Stimulated activated CD4-positive, alpha-beta T cell treated with anti-CD3 and anti-CD28 coated beads, Interleukin-2, amount 100 ng/mL, for 4 hours (primary cell): ENCODE measurements around the gene PTPRA.

Source experiments
- DNase-seq: peaks from one replicate; pipeline ENCODE4 v3.0.0-alpha.2; 2020; ENCODE audit warnings: low read depth

Gene PTPRA

DNA sequence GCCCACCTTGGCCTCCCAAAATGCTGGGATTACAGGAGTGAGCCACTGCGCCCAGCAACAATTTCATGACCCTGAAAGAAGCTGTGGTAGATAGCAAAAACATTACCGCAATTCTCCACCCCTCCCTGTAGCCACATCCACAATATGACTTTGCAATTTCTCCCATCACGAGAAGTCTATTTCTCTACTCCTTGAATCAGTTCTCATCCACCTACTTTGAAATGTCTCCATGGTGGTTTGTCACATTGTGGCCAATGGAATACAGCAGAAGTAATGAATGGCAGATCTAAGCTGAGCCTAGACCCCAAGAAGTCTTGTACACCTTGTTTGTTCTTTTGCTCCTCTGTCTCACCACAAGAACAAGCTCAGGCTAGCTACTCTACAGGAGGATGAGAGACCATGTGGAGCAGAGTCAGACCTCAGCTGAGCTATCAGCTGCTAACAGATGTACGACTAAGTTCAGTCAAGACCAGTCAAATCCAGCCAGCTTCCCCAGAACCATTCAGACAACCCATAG is 204.4 kb downstream of the PTPRA start:
- DNase-seq = no peak

DNA sequence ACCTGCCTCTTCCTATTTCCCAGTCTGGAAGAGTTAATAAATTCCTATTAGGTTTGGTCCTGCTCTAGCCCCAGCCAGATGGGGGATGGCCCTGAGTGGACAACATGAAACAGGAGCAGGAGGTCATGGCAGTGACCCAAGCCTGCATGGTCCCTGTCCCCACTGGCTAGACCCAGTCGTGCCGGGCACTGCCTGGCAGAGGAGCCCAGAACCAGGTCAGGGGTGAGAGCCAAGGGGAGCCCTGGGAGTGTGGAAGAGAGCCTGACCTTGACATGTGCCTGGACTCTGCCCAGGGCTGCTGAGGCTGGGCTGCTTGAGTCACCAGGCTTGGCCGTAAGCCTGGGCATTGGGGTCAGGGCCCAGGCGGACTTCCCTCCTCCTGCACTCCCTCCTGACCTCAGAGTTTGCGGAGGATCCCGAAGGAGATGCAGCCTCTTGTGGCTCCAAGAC is 207.7 kb downstream of the PTPRA start:
- no peak for DNase-seq

DNA sequence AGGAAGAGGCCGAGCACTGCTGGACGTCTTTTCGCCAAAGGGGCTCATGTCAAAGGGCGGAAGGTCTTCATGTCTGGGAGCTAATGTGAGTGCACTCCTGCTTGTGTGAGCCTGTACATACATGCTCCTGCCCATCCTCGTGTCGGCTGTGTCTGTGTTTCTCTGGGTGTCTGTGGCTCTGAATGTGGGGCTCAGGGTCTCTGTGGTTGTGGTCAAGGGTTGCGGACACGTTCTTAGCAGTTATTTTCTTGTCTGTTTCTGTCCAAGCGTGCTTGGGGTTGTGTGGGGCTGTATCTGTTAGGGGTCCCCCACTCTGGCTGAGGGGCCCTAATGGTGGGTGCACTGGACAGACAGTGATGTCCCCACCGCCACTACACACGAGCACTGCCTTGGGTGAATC is 208.4 kb downstream of the PTPRA start:
- no peak for DNase-seq

DNA sequence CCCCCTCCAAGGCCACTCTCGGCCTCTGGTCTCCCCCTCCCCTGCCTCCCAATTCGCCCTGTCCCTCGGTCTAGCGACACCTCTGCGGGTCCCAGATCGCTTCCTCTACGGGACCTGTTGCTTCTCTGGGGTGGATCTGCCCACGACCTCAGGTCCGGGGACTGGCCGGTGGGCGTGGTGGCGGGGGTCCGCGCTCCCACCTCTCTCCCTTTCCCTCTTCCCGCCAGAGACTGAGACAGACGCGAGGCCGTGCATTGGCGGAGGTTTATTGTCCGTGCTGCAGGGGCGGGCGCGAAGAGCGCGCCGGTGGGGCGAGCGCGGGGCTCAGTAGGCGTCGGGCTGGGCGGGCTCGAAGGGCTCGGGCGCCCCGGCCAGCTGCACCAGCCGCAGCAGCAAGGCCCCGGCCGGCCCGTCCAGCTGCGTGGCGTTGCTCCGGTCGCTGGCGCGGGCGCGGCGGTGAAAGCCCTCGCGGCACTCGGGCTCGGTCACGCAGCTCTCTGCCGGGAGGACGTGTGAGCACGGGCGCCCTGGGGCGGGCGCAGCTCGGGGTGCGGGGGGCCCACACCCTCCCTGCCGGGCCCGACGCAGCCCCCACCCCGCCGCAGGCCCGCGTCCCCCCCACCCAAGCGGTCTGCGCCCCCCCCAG is 209.1 kb downstream of the PTPRA start:
- DNase-seq = no peak

DNA sequence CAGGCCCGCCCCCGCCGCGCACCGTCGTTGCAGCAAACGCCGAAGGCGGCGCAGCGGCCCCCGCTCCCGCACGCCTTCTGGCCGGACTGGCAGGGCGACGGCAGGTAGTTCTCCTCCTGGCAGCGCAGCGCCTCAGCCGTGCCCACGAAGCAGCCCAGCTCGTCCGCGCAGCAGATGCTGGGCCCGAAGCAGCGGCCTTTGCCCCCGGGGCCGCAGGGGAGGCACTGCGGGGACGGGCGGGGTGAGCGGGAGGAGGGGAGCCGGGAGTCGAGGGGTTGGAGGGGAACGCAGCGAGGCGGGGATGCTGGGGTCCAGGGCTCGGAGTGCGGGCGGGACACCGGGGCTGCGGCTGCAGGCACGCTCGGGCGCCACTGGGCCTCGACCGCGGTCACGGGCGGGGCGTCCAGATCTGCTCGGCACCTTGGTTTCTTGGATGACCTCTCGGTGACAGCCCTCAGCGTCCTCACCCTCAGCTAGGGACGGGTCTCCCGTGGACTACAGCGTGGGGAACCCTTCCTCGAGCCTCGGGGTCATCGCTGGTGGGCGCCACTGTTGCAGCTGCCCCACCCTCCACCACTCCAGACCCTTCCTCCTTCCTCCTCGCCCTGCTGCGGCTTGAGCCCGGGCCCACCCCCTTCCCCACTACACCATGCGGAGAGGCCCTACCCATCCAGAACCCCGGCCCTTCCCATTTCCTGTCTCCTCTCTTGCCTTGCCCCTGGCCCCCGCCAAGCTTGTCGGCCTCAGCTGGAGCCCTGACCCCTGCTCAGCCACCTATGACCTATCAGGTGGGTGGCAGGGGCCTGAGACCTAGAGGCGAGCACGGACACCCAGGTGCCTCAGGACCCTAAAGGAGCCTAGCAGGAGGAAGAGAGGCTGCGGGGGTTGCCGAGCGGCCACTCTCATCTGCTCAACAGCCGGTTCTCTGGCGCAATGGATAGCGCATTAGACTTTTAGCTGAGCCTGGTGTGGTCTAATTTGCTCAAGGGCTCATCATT is 210.0 kb downstream of the PTPRA start:
- DNase-seq = no peak

DNA sequence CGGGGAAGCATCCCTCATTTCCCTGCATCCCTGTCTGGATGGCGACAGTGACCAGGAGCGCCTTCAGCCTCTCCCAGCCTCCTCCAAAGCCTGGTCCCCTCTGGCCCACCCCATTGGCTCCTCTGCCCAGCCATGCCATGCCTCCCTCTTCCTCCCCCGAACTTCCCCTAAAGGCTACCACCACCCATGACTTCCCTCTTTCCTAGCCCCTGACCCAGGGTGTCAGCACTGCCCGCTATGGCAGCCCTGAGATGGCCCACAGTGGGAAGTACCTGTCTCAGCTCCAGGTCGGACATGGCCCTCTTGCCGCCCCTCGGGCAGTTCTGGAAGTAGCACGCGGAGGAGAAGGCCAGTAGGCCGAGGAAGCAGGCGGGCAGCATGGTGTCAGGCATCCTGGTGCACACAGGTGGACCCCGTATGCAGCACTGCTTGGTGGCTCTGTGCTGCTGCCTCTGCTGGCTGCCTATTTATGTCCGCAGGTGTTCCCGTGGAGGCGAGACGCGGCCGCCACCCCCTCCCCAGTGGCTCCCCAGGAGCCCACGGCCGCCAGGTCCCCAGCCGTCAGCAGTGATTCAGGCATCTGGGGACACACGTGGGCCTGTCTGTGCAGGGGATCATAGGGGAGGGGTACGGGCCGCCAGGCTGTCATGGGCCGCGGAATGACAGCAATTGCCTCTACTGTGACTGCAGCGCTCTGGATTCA is 211.2 kb downstream of the PTPRA start, which contains the start of gene AVP:
TSS of gene AVP (minus strand) at position 442 of the 703 bp plus-strand sequence. CDS start at position 392, 50 bp downstream.
- no peak for DNase-seq

DNA sequence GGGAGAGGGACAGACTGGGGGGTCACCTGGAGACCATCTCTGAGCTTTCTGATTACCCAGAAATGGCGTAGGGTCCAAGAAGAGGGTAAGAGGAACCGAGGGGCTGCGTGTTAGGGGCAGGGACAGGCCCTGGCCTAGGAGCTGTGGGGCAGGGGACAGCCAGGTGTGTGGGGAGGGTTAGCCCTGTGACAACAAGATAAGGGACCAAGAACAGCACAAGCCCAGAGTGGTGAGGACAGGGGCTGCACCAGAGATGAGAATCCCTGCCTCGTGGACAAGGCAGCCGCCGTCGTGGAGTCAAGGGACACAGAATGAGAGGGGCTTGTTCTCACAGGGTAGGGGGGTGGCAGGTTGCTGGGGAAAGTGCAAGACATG is 211.7 kb downstream of the PTPRA start:
- no peak for DNase-seq

DNA sequence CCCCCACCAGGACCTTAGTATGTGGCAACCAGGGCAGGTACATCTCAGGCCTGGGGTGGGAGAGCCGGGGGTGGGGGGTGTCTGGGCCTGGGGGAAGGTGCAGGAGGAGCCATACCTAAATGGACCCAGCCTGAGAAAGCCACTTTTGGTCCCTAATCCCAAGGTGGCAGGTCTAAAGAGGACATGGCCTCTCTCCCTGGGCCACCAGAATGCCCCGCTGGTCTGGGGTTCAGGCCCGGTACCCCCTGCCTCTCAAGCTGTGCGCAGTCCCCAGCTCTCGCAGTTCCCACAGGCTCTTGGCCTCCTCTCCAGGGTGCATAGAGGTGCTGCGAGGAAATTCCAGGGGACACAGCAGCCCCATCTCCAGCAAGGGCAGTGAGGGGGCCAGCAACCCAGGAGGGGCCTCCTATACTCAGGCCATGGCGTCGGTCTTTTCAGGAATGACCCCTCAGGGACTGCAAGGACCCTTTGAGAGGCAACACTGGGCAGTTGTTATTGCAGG is 212.3 kb downstream of the PTPRA start:
- no peak for DNase-seq

DNA sequence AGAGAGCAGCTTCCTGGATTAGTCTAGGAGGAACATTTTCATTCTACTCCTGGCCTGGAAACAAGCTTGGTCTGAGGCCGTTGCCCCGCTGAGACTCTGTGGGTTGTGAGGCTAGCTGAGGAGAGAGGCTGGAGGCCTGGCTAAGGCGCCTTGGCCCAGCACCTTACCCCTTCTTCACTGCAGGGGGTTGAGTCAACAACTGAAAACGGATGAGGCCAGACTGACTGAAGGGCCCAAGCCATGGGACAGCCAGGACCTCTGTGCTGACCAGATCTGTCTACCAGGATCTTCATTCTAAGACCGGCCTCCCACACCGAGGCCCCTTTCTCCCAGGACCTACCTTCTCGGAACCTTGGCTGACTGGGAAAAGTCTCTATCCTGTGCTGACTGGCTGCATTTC is 214.8 kb downstream of the PTPRA start:
- no peak for DNase-seq
